Activated CD8-positive, alpha-beta memory T cell treated with anti-CD3 and anti-CD28 coated beads for 4 hours (primary cell): ENCODE data around the gene TUBB4A.
"Not testable (repeated sequence)": the region's sequence is repeated elsewhere in the genome, so short reads cannot be mapped to it uniquely, and the experiment has no call there.

ENCODE experiments used
- DNase-seq, 2 donors: peaks; one replicate each; pipeline ENCODE4 v3.0.0-alpha.2; 2020; ENCODE audit warnings: low read depth in 2 of 2

TUBB4A gene

DNA sequence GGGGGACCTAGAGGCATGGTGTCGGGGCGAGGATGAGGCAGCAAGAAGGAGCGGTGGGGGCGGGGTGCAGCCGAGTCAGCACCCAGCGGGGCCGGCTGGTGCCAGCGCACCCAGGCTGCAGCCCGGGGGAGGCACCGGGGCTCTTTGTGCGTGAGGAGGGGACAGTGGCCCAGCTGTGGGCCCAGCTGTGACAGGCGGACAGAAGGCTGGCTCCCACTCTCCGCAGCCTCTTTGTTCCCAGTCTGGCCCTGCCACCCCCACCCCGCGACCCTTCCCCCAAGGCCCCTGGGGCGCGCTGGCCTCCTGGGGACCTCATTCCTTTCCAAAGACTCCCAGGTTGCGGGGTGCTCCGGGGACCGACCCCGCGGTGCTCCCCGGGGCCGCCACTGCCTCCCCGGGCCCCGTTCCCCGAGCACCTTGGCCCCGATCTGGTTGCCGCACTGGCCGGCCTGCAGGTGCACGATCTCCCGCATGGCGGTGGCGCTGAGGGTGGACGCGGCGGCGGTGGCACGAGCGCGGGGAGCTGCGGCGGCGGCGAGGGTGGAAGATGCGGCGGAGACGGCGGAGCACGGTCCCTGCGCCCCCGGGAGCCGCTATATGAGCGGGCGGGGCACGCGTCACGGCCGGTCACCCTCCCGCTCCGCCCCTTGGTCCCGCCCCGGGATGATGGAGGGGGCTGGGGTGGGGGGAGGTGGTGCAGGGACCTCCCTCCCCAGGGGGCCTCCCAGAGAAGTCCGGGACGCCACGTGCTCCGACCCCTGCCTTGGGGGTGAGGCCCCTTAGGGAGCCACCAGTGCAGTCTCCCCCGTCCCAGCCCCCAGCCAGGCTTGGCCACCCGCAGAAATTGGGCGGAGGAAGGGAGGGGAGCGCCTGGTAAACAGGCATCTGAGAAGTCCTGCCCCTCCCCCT is at the start of gene TUBB4A:
Gene TUBB4A (minus strand): TSS at position 570 of the 909 bp plus-strand sequence. CDS start 97 bp downstream, at position 473.
- DNase-seq, result no peak

- DNase-seq, result no peak
Measured at GRCh38 chr19:6551091-6551490, 49.0 kb upstream of the TUBB4A start.

GRCh38 chr19:6550679-6551078 is 48.6 kb upstream of the TUBB4A start:
- not testable (repeated sequence) for DNase-seq

- no peak for DNase-seq
Measured at GRCh38 chr19:6543866-6544347, 41.8 kb upstream of the TUBB4A start.

GRCh38 chr19:6540918-6541689 is 39.0 kb upstream of the TUBB4A start:
- no peak for DNase-seq

DNA sequence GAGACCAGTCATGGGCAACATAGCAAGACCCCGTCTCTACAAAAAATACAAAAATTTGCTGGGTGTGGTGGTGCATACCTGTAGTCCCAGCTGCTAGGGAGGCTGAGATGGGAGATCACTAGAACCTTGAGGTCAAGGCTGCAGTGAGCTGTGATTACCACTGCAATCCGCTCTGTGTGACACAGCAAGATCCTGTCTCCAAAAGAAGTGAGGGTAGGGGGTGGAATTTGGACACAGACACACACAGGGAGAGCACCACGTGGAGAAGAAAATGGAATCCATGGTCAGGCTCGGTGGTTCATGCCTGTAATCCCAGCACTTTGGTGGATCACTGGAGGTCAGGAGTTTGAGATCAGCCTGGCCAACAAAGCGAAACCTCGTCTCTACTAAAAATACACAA is 37.4 kb upstream of the TUBB4A start:
- no peak for DNase-seq

DNA sequence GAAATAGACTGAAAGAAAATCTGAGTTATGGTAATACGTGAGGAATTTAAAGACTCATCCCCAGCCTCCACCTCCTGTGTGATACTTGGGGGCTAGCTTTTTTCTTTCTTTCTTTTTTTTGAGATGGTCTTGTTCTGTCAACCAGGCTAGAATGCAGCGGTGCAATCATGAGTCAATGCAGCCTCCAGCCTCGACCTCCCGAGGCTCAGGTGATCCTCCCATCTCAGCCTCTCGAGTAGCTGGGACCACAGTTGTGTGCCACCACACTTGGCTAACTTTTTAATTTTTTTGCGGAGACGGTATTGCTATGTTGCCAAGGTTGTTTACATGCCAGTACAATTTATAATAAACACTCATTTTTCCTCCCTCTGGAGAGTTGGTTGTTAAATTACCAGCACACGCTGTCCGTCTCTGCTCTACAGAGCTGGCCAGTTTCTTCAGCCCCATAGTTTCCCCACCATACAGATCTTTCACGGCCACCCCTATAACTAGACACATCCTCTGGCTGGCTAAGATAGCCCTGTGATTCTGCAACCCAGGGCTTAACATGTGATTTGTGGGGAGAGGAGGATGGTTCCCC is 33.5 kb upstream of the TUBB4A start:
- DNase-seq, result no peak

DNA sequence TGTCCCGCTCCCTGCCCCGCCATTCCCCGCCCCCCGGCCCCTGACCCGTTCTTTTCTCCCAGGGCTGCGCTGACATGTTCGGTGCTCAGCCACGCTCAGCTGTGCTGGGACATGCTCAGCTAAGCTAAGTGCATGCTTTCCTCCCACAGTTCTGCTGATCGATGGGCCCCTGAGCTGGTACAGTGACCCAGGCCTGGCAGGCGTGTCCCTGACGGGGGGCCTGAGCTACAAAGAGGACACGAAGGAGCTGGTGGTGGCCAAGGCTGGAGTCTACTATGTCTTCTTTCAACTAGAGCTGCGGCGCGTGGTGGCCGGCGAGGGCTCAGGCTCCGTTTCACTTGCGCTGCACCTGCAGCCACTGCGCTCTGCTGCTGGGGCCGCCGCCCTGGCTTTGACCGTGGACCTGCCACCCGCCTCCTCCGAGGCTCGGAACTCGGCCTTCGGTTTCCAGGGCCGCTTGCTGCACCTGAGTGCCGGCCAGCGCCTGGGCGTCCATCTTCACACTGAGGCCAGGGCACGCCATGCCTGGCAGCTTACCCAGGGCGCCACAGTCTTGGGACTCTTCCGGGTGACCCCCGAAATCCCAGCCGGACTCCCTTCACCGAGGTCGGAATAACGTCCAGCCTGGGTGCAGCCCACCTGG is 32.5 kb upstream of the TUBB4A start:
- DNase-seq, result no peak

DNA sequence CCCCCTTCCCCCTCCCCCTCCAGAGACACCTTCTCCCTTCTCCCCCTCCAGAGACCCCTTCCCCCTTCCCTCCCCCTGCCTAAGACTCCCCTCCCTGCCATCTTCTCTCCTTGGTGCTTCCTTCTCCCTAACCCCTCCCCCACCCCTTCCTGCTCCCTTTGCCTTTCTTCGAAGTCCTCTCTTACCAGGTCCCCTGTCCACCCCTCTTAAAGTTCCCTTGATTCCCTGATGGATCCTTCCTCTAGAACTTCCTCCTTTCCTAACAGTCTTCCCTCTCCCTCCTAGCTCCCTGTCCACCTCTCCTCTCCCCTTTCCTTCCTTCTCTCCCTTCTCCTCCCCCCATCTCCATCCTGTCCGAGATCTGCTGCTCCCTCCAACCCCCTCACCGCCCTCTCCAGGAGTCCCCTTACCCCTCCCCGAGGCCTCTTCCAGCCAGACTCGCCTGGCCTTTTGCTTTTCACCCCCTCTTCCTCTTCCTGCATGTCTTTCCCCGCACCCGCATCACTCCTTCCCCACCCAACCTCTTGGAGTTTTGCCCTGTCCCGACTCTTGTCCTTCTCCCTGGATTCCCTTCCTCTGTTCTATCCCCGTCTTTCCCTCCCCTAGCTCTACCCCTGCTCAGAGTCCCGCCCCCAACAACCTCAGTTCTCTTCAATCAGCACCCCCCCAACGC is 31.8 kb upstream of the TUBB4A start:
- DNase-seq, result no peak

DNA sequence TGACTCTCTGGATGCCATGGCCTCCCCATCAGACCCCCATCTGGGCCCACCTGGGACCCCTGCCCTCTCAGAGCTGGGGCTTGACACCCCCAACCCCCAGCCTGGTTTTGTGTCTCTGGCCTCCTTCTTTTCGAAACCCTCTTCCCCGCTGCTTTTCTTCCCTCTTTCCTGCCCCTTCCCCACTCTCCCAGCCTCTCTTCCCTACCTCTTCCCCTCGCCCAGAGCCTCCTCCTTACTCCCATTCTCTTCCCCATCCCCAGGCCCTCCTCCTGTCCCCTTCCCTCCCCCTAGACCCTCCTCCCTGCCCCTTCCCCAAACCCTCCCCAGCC is 30.9 kb upstream of the TUBB4A start:
- DNase-seq, result no peak

GRCh38 chr19:6532244-6532999 is 30.3 kb upstream of the TUBB4A start:
- DNase-seq, result no peak

DNA sequence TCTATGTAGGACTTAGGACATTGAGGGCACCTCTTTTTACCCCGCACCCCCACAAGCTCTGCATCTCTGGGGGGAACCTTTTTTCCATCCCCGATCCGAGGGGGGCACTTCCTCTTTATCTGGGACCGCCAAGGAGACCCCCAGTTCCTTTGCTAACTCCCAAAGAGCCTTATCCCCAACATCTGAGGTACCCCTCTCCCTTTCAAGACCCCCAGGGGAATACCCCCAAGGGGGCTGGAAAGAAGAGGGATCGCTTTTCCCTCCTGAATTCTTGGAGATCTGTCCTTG is 29.8 kb upstream of the TUBB4A start:
- DNase-seq, result no peak

DNA sequence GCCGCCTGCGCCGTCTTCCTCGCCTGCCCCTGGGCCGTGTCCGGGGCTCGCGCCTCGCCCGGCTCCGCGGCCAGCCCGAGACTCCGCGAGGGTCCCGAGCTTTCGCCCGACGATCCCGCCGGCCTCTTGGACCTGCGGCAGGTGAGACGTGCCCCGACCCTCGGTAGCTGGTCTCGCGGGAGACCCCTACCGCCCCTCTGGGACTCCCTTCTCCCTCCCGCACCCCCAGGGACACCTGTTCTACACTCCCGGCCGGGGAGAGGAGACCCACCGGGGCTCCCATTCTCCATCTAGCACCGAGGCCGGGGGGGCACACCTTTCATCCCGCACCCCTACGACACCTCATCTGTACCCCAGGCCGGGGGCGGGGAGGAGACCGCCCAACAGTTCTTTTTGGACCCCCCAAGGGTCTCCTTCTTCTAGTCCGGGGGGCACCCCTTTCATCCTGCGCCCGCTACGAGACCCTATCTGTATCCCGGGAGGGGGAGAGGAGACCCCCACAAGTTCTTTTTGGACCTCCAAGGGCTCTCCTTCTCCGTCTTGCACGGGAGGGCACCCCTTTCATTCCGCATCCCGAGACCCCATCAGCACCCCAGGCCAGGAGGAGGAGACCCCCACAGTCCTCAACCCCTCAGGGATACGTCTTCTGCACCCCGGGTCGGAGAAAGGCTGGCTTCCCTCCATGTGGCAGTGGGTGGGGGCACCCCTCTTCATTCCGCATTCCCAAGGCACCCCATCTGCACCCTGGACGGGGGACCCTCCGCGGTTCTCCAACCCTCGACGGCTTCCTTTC is 29.2 kb upstream of the TUBB4A start:
- DNase-seq, result no peak

DNA sequence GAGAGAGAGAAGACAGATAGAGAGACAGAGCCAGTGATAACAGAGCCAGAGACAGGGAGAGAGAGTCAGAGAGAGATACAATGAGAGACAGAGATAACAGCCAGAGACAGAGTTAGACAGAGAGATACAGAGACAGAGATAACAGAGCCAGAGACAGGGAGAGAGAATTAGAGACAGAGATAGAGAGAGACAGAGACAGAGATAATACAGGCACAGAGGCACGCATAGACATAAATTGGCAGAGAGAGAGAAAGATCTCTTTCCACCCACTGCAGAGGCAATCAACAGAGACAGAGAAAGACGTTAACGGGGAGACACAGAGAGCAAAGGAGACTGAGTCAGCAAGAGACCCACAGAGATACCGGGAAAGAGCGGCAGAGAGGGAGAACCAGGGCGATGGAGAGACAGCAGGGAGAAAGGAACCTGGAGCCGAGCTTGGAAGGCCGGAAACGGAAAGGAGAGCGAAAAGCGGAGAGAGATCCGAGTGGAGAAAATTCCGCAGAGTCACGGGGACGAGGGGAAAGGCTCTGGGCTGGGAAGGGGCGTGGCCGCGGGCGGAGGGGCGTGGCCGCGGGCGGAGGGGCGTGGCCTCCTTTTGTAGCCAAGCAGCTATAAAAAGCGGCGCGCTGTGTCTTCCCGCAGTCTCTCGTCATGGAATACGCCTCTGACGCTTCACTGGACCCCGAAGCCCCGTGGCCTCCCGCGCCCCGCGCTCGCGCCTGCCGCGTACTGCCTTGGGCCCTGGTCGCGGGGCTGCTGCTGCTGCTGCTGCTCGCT is 28.5 kb upstream of the TUBB4A start, which contains the start of gene TNFSF9:
Gene TNFSF9 (plus strand): TSS at position 641 of the 777 bp plus-strand sequence. CDS start 11 bp downstream, at position 652.
- DNase-seq, result peak; percentile 71 to 72

DNA sequence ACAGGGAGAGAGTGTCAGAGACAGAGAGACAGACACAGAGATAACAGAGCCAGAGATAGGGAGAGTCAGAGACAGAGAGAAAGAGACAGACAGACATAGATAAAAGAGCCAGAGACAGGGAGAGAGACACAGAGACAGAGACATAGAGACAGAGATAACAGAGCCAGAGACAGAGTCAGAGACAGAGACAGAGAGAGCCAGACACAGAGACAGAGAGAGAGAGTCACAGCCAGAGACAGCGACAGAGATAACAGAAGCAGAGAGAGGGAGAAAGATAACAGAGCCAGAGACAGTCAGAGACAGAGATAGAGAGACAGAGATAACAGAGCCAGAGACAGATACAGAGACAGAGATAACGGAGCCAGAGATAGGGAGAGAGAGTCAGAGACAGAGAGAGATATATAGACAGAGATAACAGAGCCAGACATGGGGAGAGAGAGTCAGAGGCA is 27.9 kb upstream of the TUBB4A start:
- DNase-seq, result no peak

DNA sequence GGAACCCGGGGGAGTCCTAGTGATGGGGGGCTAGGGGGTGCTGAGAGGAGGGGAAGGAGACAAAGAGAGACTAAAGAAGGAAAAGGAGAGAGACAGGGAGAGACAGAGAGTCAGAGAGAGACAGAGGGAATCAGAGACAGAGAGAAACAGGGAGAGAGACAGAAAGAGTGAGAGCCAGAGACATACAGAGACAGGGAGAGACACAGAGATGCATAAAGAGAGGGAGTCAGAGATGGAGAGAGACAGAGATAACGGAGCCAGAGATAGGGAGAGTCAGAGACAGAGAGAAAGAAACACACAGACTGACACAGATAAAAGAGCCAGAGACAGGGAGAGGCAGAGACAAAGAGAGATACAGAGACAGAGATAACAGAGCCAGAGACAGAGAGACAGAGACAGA is 27.2 kb upstream of the TUBB4A start:
- DNase-seq, result no peak

DNA sequence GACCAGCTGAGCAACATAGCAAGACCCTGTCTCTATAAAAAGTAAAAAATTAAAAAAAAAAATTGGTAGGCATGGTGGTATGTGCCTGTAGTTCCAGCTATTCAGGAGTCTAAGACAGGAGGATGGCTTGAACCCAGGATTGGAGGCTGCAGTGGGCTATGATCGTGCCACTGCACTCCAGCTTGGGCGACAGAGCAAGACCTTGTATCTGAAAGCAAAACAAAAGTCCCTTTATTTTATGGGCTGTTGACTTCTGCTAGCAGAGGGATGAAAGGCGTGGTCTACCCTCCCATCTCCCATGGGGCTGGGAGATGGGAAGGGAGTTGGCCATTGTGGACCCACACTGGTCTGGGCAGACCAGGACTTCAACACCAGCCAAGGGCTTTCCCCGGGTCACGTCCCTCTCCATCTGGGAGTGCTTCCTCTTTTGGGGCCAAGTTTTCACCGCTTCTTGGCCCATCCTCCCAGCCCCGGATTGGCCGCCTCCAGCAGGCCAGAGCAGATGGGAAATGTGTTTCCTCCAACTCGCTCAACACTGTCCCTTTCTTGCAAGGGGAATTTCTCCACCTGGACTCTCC is 26.5 kb upstream of the TUBB4A start:
- DNase-seq, result no peak

DNA sequence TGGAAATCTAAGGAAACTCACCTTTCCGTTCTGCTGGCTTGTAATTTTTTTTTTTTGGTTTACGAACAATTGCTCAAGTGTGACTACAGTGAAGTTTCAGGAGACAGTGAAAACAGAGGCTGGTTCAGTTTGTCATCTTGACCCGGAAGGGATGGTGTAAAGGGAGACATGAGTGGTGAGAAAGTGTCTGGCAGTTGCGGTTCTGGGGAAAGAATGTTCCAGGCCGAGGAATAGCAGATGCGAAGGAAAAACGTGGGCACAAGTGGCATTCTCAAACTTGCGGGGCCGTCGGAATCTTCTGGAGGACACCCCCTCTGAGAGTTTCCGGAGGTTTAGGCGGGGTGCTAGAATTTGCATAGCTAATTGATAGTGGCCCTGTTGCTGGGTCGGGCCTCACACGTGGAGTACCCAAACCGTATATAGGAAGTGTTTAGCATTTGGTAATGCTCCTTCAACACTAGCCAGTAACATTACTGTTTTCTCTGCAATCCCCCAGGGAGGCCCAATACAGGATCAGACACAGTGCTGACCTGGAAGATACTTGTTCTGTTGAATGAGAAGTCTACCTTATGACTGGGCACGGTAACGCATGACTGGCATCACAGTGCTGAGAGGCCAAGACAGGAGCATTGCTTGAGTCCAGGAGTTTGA is 25.9 kb upstream of the TUBB4A start:
- DNase-seq, result no peak
